GM12891 (cell line): ENCODE results near the gene ARHGAP26.

Experiments
- DNase-seq: peaks from one replicate; pipeline ENCODE4 v3.0.0; 2011; ENCODE audit warnings: low spot score; ENCODE audit not compliant: insufficient read length
- FAIRE-seq: peaks from 2 replicates; lab custom pipeline; 2011; peaks lifted over from hg19 to GRCh38; lab: Jason Lieb, UNC
- PAX5 ChIP-seq: IDR thresholded peaks from 2 replicates; pipeline ENCODE4 v1.6.1; 2011; ENCODE audit warnings: low read length, moderate library complexity, mild to moderate bottlenecking; ENCODE audit not compliant: insufficient read depth, severe bottlenecking
- POLR2A ChIP-seq: IDR thresholded peaks from 2 replicates; pipeline ENCODE4 v1.6.1; 2011; ENCODE audit warnings: low read depth, low read length, control low read depth
- POLR2AphosphoS5 ChIP-seq: IDR thresholded peaks from 2 replicates; pipeline ENCODE4 v1.6.1; 2011; ENCODE audit warnings: low read depth, low read length, control low read depth
- POU2F2 ChIP-seq: IDR thresholded peaks from 2 replicates; pipeline ENCODE4 v1.6.1; 2011; ENCODE audit warnings: low read depth, mild to moderate bottlenecking, control low read depth, low read length, moderate library complexity
- SPI1 ChIP-seq: IDR thresholded peaks from 2 replicates; pipeline ENCODE4 v1.6.1; 2011; ENCODE audit warnings: low read depth, low read length, control low read depth
- TAF1 ChIP-seq: IDR thresholded peaks from 2 replicates; pipeline ENCODE4 v1.6.1; 2011; ENCODE audit warnings: low read depth, low read length, control low read depth

The ARHGAP26 gene

GRCh38 chr5:142857405-142857804 lies 87.2 kb downstream of the ARHGAP26 start:
- FAIRE-seq (no peak), DNase-seq (no peak)
- TF ChIP-seq SPI1 (no peak), POU2F2 (no peak), POLR2A (no peak), PAX5 (no peak), TAF1 (no peak)

- no peak for TF ChIP-seq POU2F2
- no peak for TF ChIP-seq POLR2A
- TF ChIP-seq SPI1, result no peak
- no peak for TF ChIP-seq PAX5
- no peak for TF ChIP-seq TAF1
- no peak for TF ChIP-seq POLR2AphosphoS5
- no peak for FAIRE-seq
Observed at GRCh38 chr5:142859037-142859436, 88.9 kb downstream of the ARHGAP26 start.

GRCh38 chr5:142860270-142860669 lies 90.1 kb downstream of the ARHGAP26 start:
- FAIRE-seq, result no peak
- TF ChIP-seq POU2F2 (no peak), POLR2A (no peak), POLR2AphosphoS5 (no peak), PAX5 (no peak)
- no peak for DNase-seq

More at GRCh38 chr5:142859037-142859436, 88.9 kb downstream of the ARHGAP26 start:
- DNase-seq, result no peak

DNA sequence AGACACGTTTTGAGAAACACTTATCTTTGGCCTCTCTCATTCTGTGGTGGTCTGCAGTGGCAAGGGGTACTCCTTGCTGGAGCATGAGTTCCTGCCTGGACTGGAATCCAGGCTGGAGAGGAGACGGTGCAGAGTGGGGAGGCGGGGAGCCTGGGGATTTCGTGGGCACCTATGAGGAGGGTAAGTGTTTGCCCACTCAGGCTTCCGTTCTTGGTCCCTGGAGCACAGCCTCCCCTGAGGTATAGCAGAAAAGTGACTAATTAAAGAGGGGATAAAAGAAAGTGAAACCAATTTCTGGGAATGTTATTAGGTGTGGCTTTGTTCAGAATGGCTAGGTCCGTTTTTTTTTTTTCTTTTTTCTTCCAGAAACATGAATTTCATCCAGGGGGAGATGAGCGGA lies 90.8 kb downstream of the ARHGAP26 start:
- no peak for TF ChIP-seq POLR2AphosphoS5
- no peak for TF ChIP-seq SPI1
- TF ChIP-seq TAF1, result no peak
- TF ChIP-seq POU2F2, result no peak
- TF ChIP-seq PAX5, result no peak
- no peak for TF ChIP-seq POLR2A
- DNase-seq, result no peak
- FAIRE-seq, result no peak

DNA sequence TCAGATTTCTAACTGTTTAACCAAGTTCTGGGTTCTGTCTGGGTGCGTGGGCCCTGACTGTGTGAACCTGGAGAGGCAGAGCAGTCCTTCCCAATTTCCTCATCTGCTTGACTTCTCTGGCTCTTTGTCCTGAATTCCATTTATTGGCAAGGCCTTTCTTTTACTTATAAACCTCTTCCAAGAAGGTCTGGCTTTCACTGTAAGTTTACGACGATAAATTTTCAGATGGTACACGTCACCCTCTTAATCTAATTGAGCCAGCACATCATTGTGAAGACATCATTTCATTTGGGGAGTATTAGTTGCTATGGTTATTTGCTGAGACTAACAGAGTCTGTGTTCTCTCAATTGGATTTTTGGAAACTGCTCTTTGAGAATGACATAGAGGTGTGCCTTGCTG lies 92.4 kb downstream of the ARHGAP26 start:
- FAIRE-seq, result no peak
- DNase-seq, result no peak
- TF ChIP-seq POLR2AphosphoS5, result no peak
- TF ChIP-seq TAF1, result no peak
- no peak for TF ChIP-seq POU2F2
- TF ChIP-seq POLR2A, result no peak

GRCh38 chr5:142863856-142864255 lies 93.7 kb downstream of the ARHGAP26 start:
- FAIRE-seq, result no peak
- TF ChIP-seq POU2F2 (no peak), SPI1 (no peak), TAF1 (no peak), PAX5 (no peak), POLR2A (no peak), POLR2AphosphoS5 (no peak)
- no peak for DNase-seq

GRCh38 chr5:142864290-142865260 lies 94.4 kb downstream of the ARHGAP26 start:
- TF ChIP-seq POLR2A, result no peak
- no peak for TF ChIP-seq PAX5
- TF ChIP-seq SPI1, result no peak
- TF ChIP-seq TAF1, result no peak
- TF ChIP-seq POU2F2, result no peak
- no peak for TF ChIP-seq POLR2AphosphoS5
- FAIRE-seq (no peak), DNase-seq (no peak)

DNA sequence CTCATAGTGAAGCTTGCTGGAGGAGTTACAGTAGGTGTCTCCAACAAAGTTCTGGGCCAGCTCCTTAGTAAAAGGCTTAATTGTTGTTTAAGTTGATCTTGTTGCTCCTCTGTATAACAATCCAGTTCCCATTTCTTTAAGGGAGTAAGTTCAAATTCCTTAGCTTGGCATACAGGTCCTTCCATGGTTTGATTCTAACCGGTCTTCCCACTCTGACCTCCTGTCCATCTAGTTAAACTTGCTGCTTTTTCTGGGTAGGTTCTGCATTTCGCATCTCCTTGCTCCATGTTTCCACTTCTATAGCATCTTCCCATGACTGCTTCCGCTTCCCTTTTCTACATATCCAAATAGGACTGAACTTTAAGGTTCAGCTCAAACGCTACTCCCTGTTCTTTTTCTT lies 95.5 kb downstream of the ARHGAP26 start:
- no peak for TF ChIP-seq POLR2AphosphoS5
- no peak for TF ChIP-seq POU2F2
- TF ChIP-seq PAX5, result no peak
- TF ChIP-seq SPI1, result no peak
- TF ChIP-seq POLR2A, result no peak
- TF ChIP-seq TAF1, result no peak
- FAIRE-seq (no peak), DNase-seq (no peak)

GRCh38 chr5:142866563-142867275 lies 96.5 kb downstream of the ARHGAP26 start:
- DNase-seq (peak; percentile 56), FAIRE-seq (peak; percentile 81)
- no peak for TF ChIP-seq POLR2A
- no peak for TF ChIP-seq TAF1
- no peak for TF ChIP-seq SPI1
- TF ChIP-seq POU2F2, result no peak
- no peak for TF ChIP-seq POLR2AphosphoS5
- TF ChIP-seq PAX5, result no peak

- no peak for FAIRE-seq
- DNase-seq, result no peak
- TF ChIP-seq POU2F2, result no peak
- no peak for TF ChIP-seq POLR2A
- TF ChIP-seq TAF1, result no peak
- no peak for TF ChIP-seq PAX5
- TF ChIP-seq SPI1, result no peak
- no peak for TF ChIP-seq POLR2AphosphoS5
Observed at GRCh38 chr5:142869886-142870285, 99.7 kb downstream of the ARHGAP26 start.
